ENCODE measurements around the gene EIF4ENIF1. TPM values are rescaled to one million over a fixed set of nuclear protein-coding genes. Genes with fewer than 3 reads are reported as not detected.

Gene EIF4ENIF1
- total RNA-seq, 1 experiment from 2014 or later: 32.0 TPM

- Mint-ChIP-seq H3K27me3 (ENCODE audit: unreplicated experiment) (no peaks in the 10 kb centered on the region), H3K36me3 (ENCODE audit: insufficient read depth, unreplicated experiment) (peaks cover 53% of the 10 kb centered on the region), H3K4me1 (ENCODE audit: low read depth, unreplicated experiment) (no peaks in the 10 kb centered on the region), H3K9me3 (ENCODE audit: low read depth, unreplicated experiment) (no peaks in the 10 kb centered on the region), H3K4me3 (ENCODE audit: low read depth, unreplicated experiment) (no peak overlapping the region), H3K27ac (ENCODE audit: unreplicated experiment) (no peak overlapping the region)
- TF ChIP-seq, protein P1, sequence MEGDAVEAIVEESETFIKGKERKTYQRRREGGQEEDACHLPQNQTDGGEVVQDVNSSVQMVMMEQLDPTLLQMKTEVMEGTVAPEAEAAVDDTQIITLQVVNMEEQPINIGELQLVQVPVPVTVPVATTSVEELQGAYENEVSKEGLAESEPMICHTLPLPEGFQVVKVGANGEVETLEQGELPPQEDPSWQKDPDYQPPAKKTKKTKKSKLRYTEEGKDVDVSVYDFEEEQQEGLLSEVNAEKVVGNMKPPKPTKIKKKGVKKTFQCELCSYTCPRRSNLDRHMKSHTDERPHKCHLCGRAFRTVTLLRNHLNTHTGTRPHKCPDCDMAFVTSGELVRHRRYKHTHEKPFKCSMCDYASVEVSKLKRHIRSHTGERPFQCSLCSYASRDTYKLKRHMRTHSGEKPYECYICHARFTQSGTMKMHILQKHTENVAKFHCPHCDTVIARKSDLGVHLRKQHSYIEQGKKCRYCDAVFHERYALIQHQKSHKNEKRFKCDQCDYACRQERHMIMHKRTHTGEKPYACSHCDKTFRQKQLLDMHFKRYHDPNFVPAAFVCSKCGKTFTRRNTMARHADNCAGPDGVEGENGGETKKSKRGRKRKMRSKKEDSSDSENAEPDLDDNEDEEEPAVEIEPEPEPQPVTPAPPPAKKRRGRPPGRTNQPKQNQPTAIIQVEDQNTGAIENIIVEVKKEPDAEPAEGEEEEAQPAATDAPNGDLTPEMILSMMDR (IDR thresholded peaks at IDR 0.05; ENCODE audit: unreplicated experiment): no peak
- no TSS peak for BruUV-seq (replicated peaks)
- DNase-seq: no peak
- CTCF ChIA-PET: interaction anchor here (1.0 kb wide), 1 partner anchor 10 kb away, joined by 3 read pairs; no protein-coding TSS in a partner anchor
- intact Hi-C loops (cut with micrococcal nuclease; ENCODE audit: unreplicated experiment): no loop called here
Measured at GRCh38 chr22:31446767-31447166, 42.9 kb downstream of the EIF4ENIF1 start.

DNA sequence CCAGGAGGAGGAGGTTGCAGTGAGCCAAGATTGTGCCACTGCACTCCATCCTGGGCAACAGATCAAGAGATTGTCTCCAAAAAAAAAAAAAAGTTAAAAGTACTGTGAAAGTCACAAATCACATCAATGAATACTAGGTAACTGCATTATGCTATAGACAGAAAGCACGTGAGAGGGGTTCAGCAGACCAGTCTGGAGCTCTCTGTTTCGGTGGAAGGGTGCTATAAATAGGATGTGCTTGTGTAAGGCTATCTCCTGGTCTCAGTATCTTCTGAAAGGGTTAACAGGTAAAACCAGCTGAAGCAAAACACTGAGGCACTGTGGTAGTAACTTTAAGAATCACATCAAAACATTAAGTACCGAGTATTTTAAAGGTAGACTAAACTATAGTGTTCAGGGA, 43.4 kb downstream of the EIF4ENIF1 start:
- TF ChIP-seq, protein P1 (IDR thresholded peaks at IDR 0.05; ENCODE audit: unreplicated experiment): no peak
- H3K27ac Mint-ChIP-seq (ENCODE audit: unreplicated experiment): no peak overlapping the region
- CTCF ChIA-PET: no interaction called here
- H3K9me3 Mint-ChIP-seq (ENCODE audit: low read depth, unreplicated experiment): no peaks in the 10 kb centered on the region
- no TSS peak for BruUV-seq (replicated peaks)
- no peaks in the 10 kb centered on the region for H3K4me1 Mint-ChIP-seq (ENCODE audit: low read depth, unreplicated experiment)
- DNase-seq: no peak
- intact Hi-C loops (cut with micrococcal nuclease; ENCODE audit: unreplicated experiment): no loop called here
- no peaks in the 10 kb centered on the region for H3K27me3 Mint-ChIP-seq (ENCODE audit: unreplicated experiment)
- peaks cover 54% of the 10 kb centered on the region for H3K36me3 Mint-ChIP-seq (ENCODE audit: insufficient read depth, unreplicated experiment)
- H3K4me3 Mint-ChIP-seq (ENCODE audit: low read depth, unreplicated experiment): no peak overlapping the region

DNA sequence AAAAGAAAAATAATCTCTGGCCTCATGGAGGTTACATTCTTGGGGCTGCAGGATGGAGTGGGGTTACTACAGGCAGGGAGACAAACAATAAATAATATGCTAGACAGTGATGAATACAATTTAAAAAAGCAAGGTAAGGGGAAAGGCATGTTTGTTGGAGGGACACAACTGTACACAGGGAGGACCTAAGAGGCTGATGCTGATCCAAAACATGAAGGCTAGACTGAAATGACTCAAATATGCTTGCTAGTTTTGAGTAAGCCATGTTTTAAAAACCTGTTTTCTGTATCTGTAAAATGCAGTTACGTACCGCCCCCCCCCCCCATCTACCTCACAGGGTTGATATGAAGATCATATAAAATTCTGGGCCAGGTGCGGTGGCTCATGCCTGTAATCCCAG, 44.0 kb downstream of the EIF4ENIF1 start:
- peaks cover 56% of the 10 kb centered on the region for H3K36me3 Mint-ChIP-seq (ENCODE audit: insufficient read depth, unreplicated experiment)
- CTCF ChIA-PET: no interaction called here
- intact Hi-C loops (cut with micrococcal nuclease; ENCODE audit: unreplicated experiment): no loop called here
- no peak overlapping the region for H3K27ac Mint-ChIP-seq (ENCODE audit: unreplicated experiment)
- TF ChIP-seq, protein P1 (IDR thresholded peaks at IDR 0.05; ENCODE audit: unreplicated experiment): no peak
- H3K27me3 Mint-ChIP-seq (ENCODE audit: unreplicated experiment): no peaks in the 10 kb centered on the region
- no peaks in the 10 kb centered on the region for H3K4me1 Mint-ChIP-seq (ENCODE audit: low read depth, unreplicated experiment)
- H3K9me3 Mint-ChIP-seq (ENCODE audit: low read depth, unreplicated experiment): no peaks in the 10 kb centered on the region
- no peak for DNase-seq
- no peak overlapping the region for H3K4me3 Mint-ChIP-seq (ENCODE audit: low read depth, unreplicated experiment)
- BruUV-seq (replicated peaks): no TSS peak

GRCh38 chr22:31443516-31443915, 46.1 kb downstream of the EIF4ENIF1 start:
- Mint-ChIP-seq H3K9me3 (ENCODE audit: low read depth, unreplicated experiment) (no peaks in the 10 kb centered on the region), H3K4me3 (ENCODE audit: low read depth, unreplicated experiment) (no peak overlapping the region), H3K27ac (ENCODE audit: unreplicated experiment) (no peak overlapping the region), H3K4me1 (ENCODE audit: low read depth, unreplicated experiment) (no peaks in the 10 kb centered on the region), H3K27me3 (ENCODE audit: unreplicated experiment) (no peaks in the 10 kb centered on the region), H3K36me3 (ENCODE audit: insufficient read depth, unreplicated experiment) (peaks cover 55% of the 10 kb centered on the region)
- DNase-seq: no peak
- intact Hi-C loops (cut with micrococcal nuclease; ENCODE audit: unreplicated experiment): no loop called here
- CTCF ChIA-PET: no interaction called here
- no TSS peak for BruUV-seq (replicated peaks)
- TF ChIP-seq, protein P1 (IDR thresholded peaks at IDR 0.05; ENCODE audit: unreplicated experiment): no peak
